Omental fat pad (tissue), 4 donors: Measurements from ENCODE around the gene SCNN1B. TPM values are rescaled to one million over a fixed set of nuclear protein-coding genes. Genes with fewer than 3 reads are reported as not detected.

Experiments
- ATAC-seq: fragments of 150-250 bp; one replicate; pipeline ENCODE4 v1.9.1; 2016; ENCODE audit warnings: mild to moderate bottlenecking, moderate library complexity; ENCODE audit not compliant: low FRiP score
- DNase-seq: peaks from one replicate; pipeline ENCODE4 v3.0.0-alpha.2; 2019; ENCODE audit warnings: low spot score
- CTCF ChIP-seq, 3 donors: fragments of 450-650 bp; IDR thresholded peaks; one replicate each; pipeline ENCODE4 v1.5.1; 2016 to 2017; ENCODE audit warnings: antibody characterized with exemption in 3 of 3, mild to moderate bottlenecking in 3 of 3, moderate library complexity in 2 of 3
- total RNA-seq, 4 donors: library from RNA; depleted of rRNA; stranded (reverse); fragments of >200 nt; gene quantifications; one replicate each; pipeline ENCODE4 v1.1.0, GENCODE V29; 2016

The SCNN1B gene
- total RNA-seq, 4 donors from 2014 or later, result 1.6 to 17.7 (median 3.6) TPM

- TF ChIP-seq CTCF (IDR thresholded peaks at IDR 0.05), result no peak
- DNase-seq (no peak), ATAC-seq (no peak)
Observed at GRCh38 chr16:23330583-23331249, 28.6 kb downstream of the SCNN1B start.

- no peak for TF ChIP-seq CTCF (IDR thresholded peaks at IDR 0.05)
- no peak for DNase-seq
- no peak for ATAC-seq
Observed at GRCh38 chr16:23333034-23333579, 31.0 kb downstream of the SCNN1B start.

GRCh38 chr16:23333831-23334456 is 31.8 kb downstream of the SCNN1B start:
- ATAC-seq, result no peak
- no peak for DNase-seq
- TF ChIP-seq CTCF (IDR thresholded peaks at IDR 0.05), result no peak

- TF ChIP-seq CTCF (IDR thresholded peaks at IDR 0.05), result no peak
- DNase-seq (no peak), ATAC-seq (no peak)
Observed at GRCh38 chr16:23334457-23334853, 32.4 kb downstream of the SCNN1B start.

- no peak for ATAC-seq
- no peak for DNase-seq
- no peak for TF ChIP-seq CTCF (IDR thresholded peaks at IDR 0.05)
Observed at GRCh38 chr16:23334950-23335349, 32.8 kb downstream of the SCNN1B start.

GRCh38 chr16:23337836-23338550 is 35.9 kb downstream of the SCNN1B start:
- no peak for TF ChIP-seq CTCF (IDR thresholded peaks at IDR 0.05)
- ATAC-seq (no peak), DNase-seq (no peak)
